HCT116 (cell line): ENCODE measurements around the gene SEM1. TPM values are rescaled to one million over a fixed set of nuclear protein-coding genes. Genes with fewer than 3 reads are reported as not detected.

Source experiments
- ATAC-seq: fragments of 200-7000 bp; cut with Tn5 transposase; 2 replicates; pipeline ENCODE4 v1.9.1; 2020; ENCODE audit warnings: mild to moderate bottlenecking, moderate library complexity
- BruUV-seq: library from RNA; stranded (reverse); fragments of 400-500 nt; replicated peaks from 2 replicates; lab custom pipeline; 2021; lab: Mats Ljungman, UMichigan
- CTCF ChIA-PET: fragments of 300-600 bp; sonication (Branson Sonifier 250); formaldehyde crosslinking; loops from one replicate; lab custom pipeline; 2021; ENCODE audit warnings: antibody characterized with exemption; lab: Charles Lee
- POLR2A ChIA-PET: fragments of 300-600, 350-600 bp; sonication (Branson Sonifier 250); formaldehyde crosslinking; loops from one replicate; lab custom pipeline; 2021; ENCODE audit warnings: antibody characterized with exemption; lab: Charles Lee
- RAD21 ChIA-PET, 2 experiments: fragments of 300-600 bp; sonication (Branson Sonifier 250); formaldehyde crosslinking; loops; one replicate each; lab custom pipeline; 2023; ENCODE audit warnings: low total read pairs in 2 of 2; ENCODE audit not compliant: uncharacterized antibody in 2 of 2, unreplicated experiment in 2 of 2, low non-redundant PET in 1 of 2; lab: Charles Lee
- DNase-seq: peaks from one replicate; pipeline ENCODE4 v3.0.0-alpha.2; 2010; ENCODE audit warnings: low read depth, low spot score
- H2AFZ ChIP-seq: fragments of 200-600 bp; shearing (Covaris generic), sonication (generic); 2 replicates; pipeline ENCODE4 v1.6.1; 2017; ENCODE audit warnings: low read depth, mixed run types, mixed read lengths, antibody characterized with exemption, low read length; ENCODE audit not compliant: poor library complexity, severe bottlenecking
- H3K27ac ChIP-seq: 2 replicates; pipeline ENCODE4 v1.5.1; 2012; ENCODE audit warnings: low read depth, low read length
- H3K27me3 ChIP-seq: fragments of 200-600 bp; sonication (generic); 2 replicates; pipeline ENCODE4 v1.6.1; 2016; ENCODE audit warnings: mixed run types, low read length, mixed read lengths; ENCODE audit not compliant: insufficient read depth
- H3K36me3 ChIP-seq, 2 experiments: fragments of 200-500 bp in 1 of 2; fragments of 200-600 bp in 1 of 2; sonication (Bioruptor generic) in 1 of 2; sonication (generic) in 1 of 2; 2 replicates each; pipeline versions ENCODE4 v1.5.1 to v1.6.1; 2014 to 2016; ENCODE audit warnings: low read length in 2 of 2, inconsistent platforms in 1 of 2, mixed read lengths in 1 of 2, mixed run types in 1 of 2; ENCODE audit not compliant: insufficient read depth in 2 of 2, control insufficient read depth in 1 of 2
- H3K4me1 ChIP-seq, 2 experiments: fragments of 200-600 bp in 1 of 2; sonication (generic) in 1 of 2; 2 replicates each; pipeline versions ENCODE4 v1.5.1 to v1.6.1; 2012 to 2017; ENCODE audit warnings: low read length in 2 of 2, inconsistent platforms in 1 of 2, mild to moderate bottlenecking in 1 of 2, mixed read lengths in 1 of 2, mixed run types in 1 of 2, moderate library complexity in 1 of 2; ENCODE audit not compliant: insufficient read depth in 2 of 2, control insufficient read depth in 1 of 2
- H3K4me2 ChIP-seq: fragments of 200-600 bp; sonication (generic); 2 replicates; pipeline ENCODE4 v1.6.1; 2017; ENCODE audit warnings: mixed run types, low read length, mixed read lengths
- H3K4me3 ChIP-seq, 2 experiments: fragments of 200-600 bp in 1 of 2; sonication (generic) in 1 of 2; replicated peaks in 1 of 2; 2 replicates each; pipeline ENCODE4 v1.5.1; 2011 to 2016; ENCODE audit warnings: low read length in 2 of 2, control low read depth in 1 of 2, low read depth in 1 of 2, mild to moderate bottlenecking in 1 of 2, mixed read lengths in 1 of 2, mixed run types in 1 of 2
- H3K79me2 ChIP-seq: fragments of 200-600 bp; sonication (generic); 2 replicates; pipeline ENCODE4 v1.6.1; 2017; ENCODE audit warnings: mild to moderate bottlenecking, mixed run types, low read length, moderate library complexity, mixed read lengths; ENCODE audit not compliant: insufficient read depth
- H3K9ac ChIP-seq: fragments of 200-600 bp; sonication (generic); 2 replicates; pipeline ENCODE4 v1.6.1; 2016; ENCODE audit warnings: low read length, mixed read lengths
- H3K9me2 ChIP-seq: fragments of 200-600 bp; sonication (generic), shearing (Covaris generic); 2 replicates; pipeline ENCODE4 v1.6.1; 2017; ENCODE audit warnings: mixed run types, mild to moderate bottlenecking, moderate library complexity; ENCODE audit not compliant: insufficient read depth
- H3K9me3 ChIP-seq, 2 experiments: fragments of 200-500 bp in 1 of 2; fragments of 200-600 bp in 1 of 2; sonication (Bioruptor generic) in 1 of 2; sonication (generic) in 1 of 2; 2 replicates each; pipeline ENCODE4 v1.6.1; 2014 to 2017; ENCODE audit warnings: low read length in 2 of 2, mixed read lengths in 2 of 2, inconsistent platforms in 1 of 2, low read depth in 1 of 2, mild to moderate bottlenecking in 1 of 2, mixed run types in 1 of 2, moderate library complexity in 1 of 2; ENCODE audit not compliant: control insufficient read depth in 1 of 2, insufficient read depth in 1 of 2
- H4K20me1 ChIP-seq: fragments of 200-600 bp; sonication (generic), shearing (Covaris generic); 2 replicates; pipeline ENCODE4 v1.6.1; 2017; ENCODE audit warnings: mixed run types, mild to moderate bottlenecking, moderate library complexity; ENCODE audit not compliant: insufficient read depth
- ATF3 ChIP-seq: IDR thresholded peaks from 2 replicates; pipeline ENCODE4 v1.6.1; 2012
- CEBPB ChIP-seq: IDR thresholded peaks from 2 replicates; pipeline ENCODE4 v1.6.1; 2012; ENCODE audit warnings: low read depth
- EGR1 ChIP-seq: IDR thresholded peaks from 2 replicates; pipeline ENCODE4 v1.6.1; 2012; ENCODE audit warnings: low read depth
- ELF1 ChIP-seq: IDR thresholded peaks from 2 replicates; pipeline ENCODE4 v1.6.1; 2012; ENCODE audit warnings: low read depth, borderline replicate concordance
- FOSL1 ChIP-seq: IDR thresholded peaks from 2 replicates; pipeline ENCODE4 v1.6.1; 2012; ENCODE audit warnings: low read depth
- JUND ChIP-seq: IDR thresholded peaks from 2 replicates; pipeline ENCODE4 v1.6.1; 2012
- POLR2A ChIP-seq: IDR thresholded peaks from 2 replicates; pipeline ENCODE4 v1.7.0; 2011; ENCODE audit warnings: borderline replicate concordance; ENCODE audit not compliant: insufficient read depth, insufficient read length; ENCODE audit errors: extremely low read depth
- POLR2AphosphoS5 ChIP-seq: IDR thresholded peaks from 2 replicates; pipeline ENCODE4 v1.6.1; 2011; ENCODE audit warnings: mild to moderate bottlenecking, low read depth, low read length, moderate library complexity
- RAD21 ChIP-seq: IDR thresholded peaks from 2 replicates; pipeline ENCODE4 v1.6.1; 2012; ENCODE audit warnings: low read depth, mild to moderate bottlenecking
- SIN3A ChIP-seq: IDR thresholded peaks from 2 replicates; pipeline ENCODE4 v1.6.1; 2012; ENCODE audit warnings: low read depth
- SP1 ChIP-seq: IDR thresholded peaks from 2 replicates; pipeline ENCODE4 v1.6.1; 2012; ENCODE audit warnings: low read depth
- TCF7L2 ChIP-seq: IDR thresholded peaks from 2 replicates; pipeline ENCODE4 v1.7.0; 2011; ENCODE audit warnings: borderline replicate concordance, inconsistent platforms; ENCODE audit not compliant: insufficient read depth, insufficient read length; ENCODE audit errors: extremely low read depth
- YY1 ChIP-seq: IDR thresholded peaks from 2 replicates; pipeline ENCODE4 v1.6.1; 2011; ENCODE audit warnings: low read length, low read depth, moderate library complexity, mild to moderate bottlenecking; ENCODE audit not compliant: insufficient replicate concordance; ENCODE audit errors: extremely low read depth
- ZNF274 ChIP-seq: fragments of 200-500 bp; sonication (Bioruptor generic); IDR thresholded peaks from 2 replicates; pipeline ENCODE4 v1.6.1; 2014; ENCODE audit warnings: mild to moderate bottlenecking, low read depth, low read length, inconsistent platforms
- intact Hi-C: fragments of 100-400 bp; cut with micrococcal nuclease; formaldehyde crosslinking; loops from 2 replicates; pipeline ENCODE4 v1.10.0; 2022
- total RNA-seq: library from RNA; stranded (reverse); gene quantifications from one replicate; pipeline ENCODE4 v1.2.1, GENCODE V29; 2021; ENCODE audit not compliant: unreplicated experiment

Gene SEM1
- total RNA-seq, 1 experiment from 2014 or later, result 45.7 TPM

GRCh38 chr7:96747418-96747940 is 37.8 kb upstream of the SEM1 start:
- no peaks in the 10 kb centered on the region for H3K4me1 ChIP-seq
- no peak for ATAC-seq
- no peaks in the 10 kb centered on the region for H3K36me3 ChIP-seq
- RAD21 ChIA-PET, result no interaction called here
- no peak overlapping the region for H3K4me3 ChIP-seq
- TF ChIP-seq ELF1 (no peak), FOSL1 (no peak), ZNF274 (no peak), POLR2AphosphoS5 (no peak), YY1 (no peak), CEBPB (no peak), SIN3A (no peak), TCF7L2 (no peak), ATF3 (no peak), EGR1 (no peak), JUND (no peak), POLR2A (no peak), RAD21 (no peak)
- no peaks in the 10 kb centered on the region for H3K9me3 ChIP-seq
- POLR2A ChIA-PET, result no interaction called here
- no peaks in the 10 kb centered on the region for H4K20me1 ChIP-seq
- H3K27ac ChIP-seq, result no peak overlapping the region
- CTCF ChIA-PET, result no interaction called here
- H3K9me2 ChIP-seq, result no peaks in the 10 kb centered on the region
- H2AFZ ChIP-seq, result no peak overlapping the region
- H3K27me3 ChIP-seq, result peaks cover 47% of the 10 kb centered on the region
- H3K9ac ChIP-seq, result no peak overlapping the region
- H3K79me2 ChIP-seq, result no peaks in the 10 kb centered on the region
- no peak overlapping the region for H3K4me2 ChIP-seq
- no peak for DNase-seq
- intact Hi-C loops, result no loop called here
- no TSS peak for BruUV-seq

GRCh38 chr7:96740130-96740529 is 30.5 kb upstream of the SEM1 start:
- Histone ChIP-seq H3K9ac (no peak overlapping the region), H3K4me2 (no peak overlapping the region), H3K9me3 (no peaks in the 10 kb centered on the region), H3K9me2 (no peaks in the 10 kb centered on the region), H2AFZ (no peak overlapping the region), H3K27me3 (peaks cover 89% of the 10 kb centered on the region), H3K4me3 (no peak overlapping the region), H3K4me1 (no peaks in the 10 kb centered on the region), H3K79me2 (no peaks in the 10 kb centered on the region), H3K36me3 (no peaks in the 10 kb centered on the region)
- DNase-seq, result no peak
- ATAC-seq, result no peak
- CTCF ChIA-PET, result no interaction called here
- no TSS peak for BruUV-seq
- intact Hi-C loops, result no loop called here
- TF ChIP-seq SIN3A (no peak), SP1 (no peak), CEBPB (no peak)
- TF ChIP-seq, all 23 proteins: peak for 0
- H3K27ac ChIP-seq, result no peak overlapping the region
- RAD21 ChIA-PET, result no interaction called here
- no peaks in the 10 kb centered on the region for H4K20me1 ChIP-seq
- POLR2A ChIA-PET, result no interaction called here
